ENCODE data around the gene ZNF215.

DNA sequence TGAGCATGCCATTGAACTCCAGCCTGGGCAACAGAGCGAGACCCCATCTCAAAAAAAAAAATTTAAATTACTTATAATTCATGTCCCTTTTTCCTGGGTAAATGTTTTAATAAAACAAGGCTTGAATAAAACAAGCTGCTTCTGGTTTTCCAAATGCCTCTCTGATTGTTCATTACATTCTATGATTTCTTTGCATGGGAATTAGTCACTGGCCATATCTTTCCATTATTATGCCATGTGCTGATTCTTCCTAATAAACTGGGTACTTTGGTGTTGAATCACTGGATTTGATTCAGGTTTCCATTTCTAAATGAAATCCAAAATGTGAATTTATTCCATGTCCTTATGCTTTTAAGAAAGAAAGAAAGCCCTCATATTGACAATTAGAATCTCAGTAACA, 42.6 kb downstream of the ZNF215 start:
- TF ChIP-seq EP300 (IDR thresholded peaks at IDR 0.05; ENCODE audit: borderline replicate concordance in 1 of 2, low read depth in 1 of 2, low read length in 1 of 2): no peak
- TF ChIP-seq POLR2AphosphoS5 (IDR thresholded peaks at IDR 0.05; ENCODE audit: low read depth, low read length): no peak
- TF ChIP-seq, protein P1, sequence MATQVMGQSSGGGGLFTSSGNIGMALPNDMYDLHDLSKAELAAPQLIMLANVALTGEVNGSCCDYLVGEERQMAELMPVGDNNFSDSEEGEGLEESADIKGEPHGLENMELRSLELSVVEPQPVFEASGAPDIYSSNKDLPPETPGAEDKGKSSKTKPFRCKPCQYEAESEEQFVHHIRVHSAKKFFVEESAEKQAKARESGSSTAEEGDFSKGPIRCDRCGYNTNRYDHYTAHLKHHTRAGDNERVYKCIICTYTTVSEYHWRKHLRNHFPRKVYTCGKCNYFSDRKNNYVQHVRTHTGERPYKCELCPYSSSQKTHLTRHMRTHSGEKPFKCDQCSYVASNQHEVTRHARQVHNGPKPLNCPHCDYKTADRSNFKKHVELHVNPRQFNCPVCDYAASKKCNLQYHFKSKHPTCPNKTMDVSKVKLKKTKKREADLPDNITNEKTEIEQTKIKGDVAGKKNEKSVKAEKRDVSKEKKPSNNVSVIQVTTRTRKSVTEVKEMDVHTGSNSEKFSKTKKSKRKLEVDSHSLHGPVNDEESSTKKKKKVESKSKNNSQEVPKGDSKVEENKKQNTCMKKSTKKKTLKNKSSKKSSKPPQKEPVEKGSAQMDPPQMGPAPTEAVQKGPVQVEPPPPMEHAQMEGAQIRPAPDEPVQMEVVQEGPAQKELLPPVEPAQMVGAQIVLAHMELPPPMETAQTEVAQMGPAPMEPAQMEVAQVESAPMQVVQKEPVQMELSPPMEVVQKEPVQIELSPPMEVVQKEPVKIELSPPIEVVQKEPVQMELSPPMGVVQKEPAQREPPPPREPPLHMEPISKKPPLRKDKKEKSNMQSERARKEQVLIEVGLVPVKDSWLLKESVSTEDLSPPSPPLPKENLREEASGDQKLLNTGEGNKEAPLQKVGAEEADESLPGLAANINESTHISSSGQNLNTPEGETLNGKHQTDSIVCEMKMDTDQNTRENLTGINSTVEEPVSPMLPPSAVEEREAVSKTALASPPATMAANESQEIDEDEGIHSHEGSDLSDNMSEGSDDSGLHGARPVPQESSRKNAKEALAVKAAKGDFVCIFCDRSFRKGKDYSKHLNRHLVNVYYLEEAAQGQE (IDR thresholded peaks at IDR 0.05; ENCODE audit: low read depth, low read length): no peak

All from SK-N-SH (cell line).